ENCODE measurements around the gene UBE2O.

UBE2O gene

GRCh38 chr17:76440751-76441362 lies 12.1 kb downstream of the UBE2O start:
- TF ChIP-seq CTCF (IDR thresholded peaks at IDR 0.05; ENCODE audit: low read depth, low read length) (no peak), MAX (IDR thresholded peaks at IDR 0.05; ENCODE audit: low read depth, low read length) (no peak), MYC (IDR thresholded peaks at IDR 0.05; ENCODE audit: low read depth, low read length) (no peak)
- H3K4me3 ChIP-seq (ENCODE audit: low read depth, low read length) = no peak overlapping the region
- no peak for DNase-seq (ENCODE audit: low read depth)

GRCh38 chr17:76439314-76439928 lies 13.5 kb downstream of the UBE2O start:
- TF ChIP-seq POLR2A (IDR thresholded peaks at IDR 0.05; ENCODE audit: extremely low read depth, insufficient read length) (no peak), MAX (IDR thresholded peaks at IDR 0.05; ENCODE audit: low read depth, low read length) (no peak), MYC (IDR thresholded peaks at IDR 0.05; ENCODE audit: low read depth, low read length) (no peak), CTCF (IDR thresholded peaks at IDR 0.05; ENCODE audit: low read depth, low read length) (no peak)
- H3K4me3 ChIP-seq (ENCODE audit: low read depth, low read length) = no peak overlapping the region
- no peak for DNase-seq (ENCODE audit: low read depth)

GRCh38 chr17:76438906-76439305 lies 14.0 kb downstream of the UBE2O start:
- no peak for DNase-seq (ENCODE audit: low read depth)

GRCh38 chr17:76437467-76438402 lies 15.2 kb downstream of the UBE2O start:
- no peak for DNase-seq (ENCODE audit: low read depth)
- no peak overlapping the region for H3K4me3 ChIP-seq (ENCODE audit: low read depth, low read length)
- TF ChIP-seq CTCF (IDR thresholded peaks at IDR 0.05; ENCODE audit: low read depth, low read length) (no peak), MYC (IDR thresholded peaks at IDR 0.05; ENCODE audit: low read depth, low read length) (no peak), MAX (IDR thresholded peaks at IDR 0.05; ENCODE audit: low read depth, low read length) (no peak), POLR2A (IDR thresholded peaks at IDR 0.05; ENCODE audit: extremely low read depth, insufficient read length) (no peak)

More at GRCh38 chr17:76438906-76439305, 14.0 kb downstream of the UBE2O start:
- no peak overlapping the region for H3K4me3 ChIP-seq (ENCODE audit: low read depth, low read length)
- TF ChIP-seq MYC (IDR thresholded peaks at IDR 0.05; ENCODE audit: low read depth, low read length) (no peak), POLR2A (IDR thresholded peaks at IDR 0.05; ENCODE audit: extremely low read depth, insufficient read length) (no peak), MAX (IDR thresholded peaks at IDR 0.05; ENCODE audit: low read depth, low read length) (no peak), CTCF (IDR thresholded peaks at IDR 0.05; ENCODE audit: low read depth, low read length) (no peak)

GRCh38 chr17:76435751-76436150 lies 17.2 kb downstream of the UBE2O start:
- no peak for TF ChIP-seq POLR2A (IDR thresholded peaks at IDR 0.05; ENCODE audit: extremely low read depth, insufficient read length)
- no peak for TF ChIP-seq MAX (IDR thresholded peaks at IDR 0.05; ENCODE audit: low read depth, low read length)
- TF ChIP-seq MYC (IDR thresholded peaks at IDR 0.05; ENCODE audit: low read depth, low read length) = no peak
- no peak for TF ChIP-seq CTCF (IDR thresholded peaks at IDR 0.05; ENCODE audit: low read depth, low read length)
- H3K4me3 ChIP-seq (ENCODE audit: low read depth, low read length) = no peak overlapping the region
- DNase-seq (ENCODE audit: low read depth) = no peak
